ENCODE data around the gene NOPCHAP1.

DNA sequence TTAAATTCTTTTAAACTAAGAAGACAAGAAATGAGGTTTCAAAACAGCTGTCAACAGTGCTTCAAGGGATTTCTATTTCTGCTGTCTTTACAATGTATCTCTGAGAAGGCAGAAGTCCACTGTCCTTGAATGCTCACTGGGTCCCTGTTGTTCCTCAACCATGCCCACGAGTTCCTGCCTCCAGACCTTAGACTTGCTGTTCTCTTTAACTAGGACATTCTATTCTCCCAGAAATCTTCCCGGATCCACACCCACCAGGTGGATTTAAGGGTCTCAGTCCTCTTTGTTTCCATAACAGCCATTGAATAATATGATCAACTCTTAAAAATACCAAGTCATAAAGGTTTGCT, 21.3 kb upstream of the NOPCHAP1 start:
- TF ChIP-seq TOX (CRISPR knock-in tag; IDR thresholded peaks at IDR 0.05; ENCODE audit: borderline replicate concordance) (no peak), ZFP3 (CRISPR knock-in tag; IDR thresholded peaks at IDR 0.05) (no peak), ISL1 (CRISPR knock-in tag; IDR thresholded peaks at IDR 0.05) (no peak), GLIS3 (CRISPR knock-in tag; IDR thresholded peaks at IDR 0.05) (no peak), CSDC2 (CRISPR knock-in tag; IDR thresholded peaks at IDR 0.05) (no peak), ZNF70 (CRISPR knock-in tag; IDR thresholded peaks at IDR 0.05) (no peak), PATZ1 (CRISPR knock-in tag; IDR thresholded peaks at IDR 0.05; ENCODE audit: borderline replicate concordance) (no peak), PPARA (CRISPR knock-in tag; IDR thresholded peaks at IDR 0.05; ENCODE audit: borderline replicate concordance) (no peak), ZFP30 (CRISPR knock-in tag; IDR thresholded peaks at IDR 0.05) (no peak), ZC3H10 (CRISPR knock-in tag; IDR thresholded peaks at IDR 0.05) (no peak), ARNTL (CRISPR knock-in tag; IDR thresholded peaks at IDR 0.05; ENCODE audit: borderline replicate concordance, low read depth) (no peak)
- TF ChIP-seq, protein P1, sequence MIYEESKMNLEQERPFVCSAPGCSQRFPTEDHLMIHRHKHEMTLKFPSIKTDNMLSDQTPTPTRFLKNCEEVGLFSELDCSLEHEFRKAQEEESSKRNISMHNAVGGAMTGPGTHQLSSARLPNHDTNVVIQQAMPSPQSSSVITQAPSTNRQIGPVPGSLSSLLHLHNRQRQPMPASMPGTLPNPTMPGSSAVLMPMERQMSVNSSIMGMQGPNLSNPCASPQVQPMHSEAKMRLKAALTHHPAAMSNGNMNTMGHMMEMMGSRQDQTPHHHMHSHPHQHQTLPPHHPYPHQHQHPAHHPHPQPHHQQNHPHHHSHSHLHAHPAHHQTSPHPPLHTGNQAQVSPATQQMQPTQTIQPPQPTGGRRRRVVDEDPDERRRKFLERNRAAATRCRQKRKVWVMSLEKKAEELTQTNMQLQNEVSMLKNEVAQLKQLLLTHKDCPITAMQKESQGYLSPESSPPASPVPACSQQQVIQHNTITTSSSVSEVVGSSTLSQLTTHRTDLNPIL (CRISPR knock-in tag; IDR thresholded peaks at IDR 0.05; ENCODE audit: low read depth), result no peak
